BLaER1 (cell line): Measurements from ENCODE around the gene KCNJ6.
"Not testable (repeated sequence)": the region's sequence is repeated elsewhere in the genome, so short reads cannot be mapped to it uniquely, and the experiment has no call there.

ENCODE experiments used
- H3K27ac ChIP-seq: shearing (Covaris generic); formaldehyde crosslinking; 2 replicates; pipeline ENCODE4 v1.8.1; 2022
- H3K27me3 ChIP-seq: shearing (Covaris generic); formaldehyde crosslinking; 2 replicates; pipeline ENCODE4 v1.8.1; 2022
- H3K36me3 ChIP-seq: shearing (Covaris generic); formaldehyde crosslinking; 2 replicates; pipeline ENCODE4 v1.8.1; 2022
- H3K4me1 ChIP-seq: shearing (Covaris generic); formaldehyde crosslinking; 2 replicates; pipeline ENCODE4 v1.8.1; 2022
- H3K4me2 ChIP-seq: shearing (Covaris generic); formaldehyde crosslinking; 2 replicates; pipeline ENCODE4 v1.8.1; 2022
- H3K4me3 ChIP-seq: shearing (Covaris generic); formaldehyde crosslinking; 2 replicates; pipeline ENCODE4 v1.8.1; 2022
- H3K9ac ChIP-seq: shearing (Covaris generic); formaldehyde crosslinking; 2 replicates; pipeline ENCODE4 v1.8.1; 2022
- H3K9me3 ChIP-seq: shearing (Covaris generic); formaldehyde crosslinking; 2 replicates; pipeline ENCODE4 v1.8.1; 2022
- H4K20me1 ChIP-seq: shearing (Covaris generic); formaldehyde crosslinking; 2 replicates; pipeline ENCODE4 v1.8.1; 2022
- Cebpa-rat ChIP-seq: shearing (Covaris generic); IDR thresholded peaks from 2 replicates; pipeline ENCODE4 v1.8.1; 2022

KCNJ6 gene

GRCh38 chr21:37717534-37717933, 198.7 kb downstream of the KCNJ6 start:
- Histone ChIP-seq H4K20me1 (no peaks in the 10 kb centered on the region), H3K4me3 (no peak overlapping the region), H3K9ac (no peak overlapping the region), H3K9me3 (no peaks in the 10 kb centered on the region), H3K27ac (no peak overlapping the region), H3K4me2 (no peak overlapping the region), H3K4me1 (peaks cover 9% of the 10 kb centered on the region), H3K27me3 (no peaks in the 10 kb centered on the region), H3K36me3 (no peaks in the 10 kb centered on the region)
- TF ChIP-seq Cebpa-rat, result no peak

- H3K27me3 ChIP-seq, H3K9me3 ChIP-seq, H3K4me3 ChIP-seq, H3K4me2 ChIP-seq, H3K36me3 ChIP-seq, H3K27ac ChIP-seq, H3K9ac ChIP-seq, H4K20me1 ChIP-seq: not testable (repeated sequence)
- peaks cover 39% of the 10 kb centered on the region for H3K4me1 ChIP-seq
Measured at GRCh38 chr21:37712569-37712934, 203.7 kb downstream of the KCNJ6 start.

- no peaks in the 10 kb centered on the region for H3K27me3 ChIP-seq
- peak overlapping the region; percentile 78 for H3K27ac ChIP-seq
- no peak overlapping the region for H3K4me3 ChIP-seq
- no peaks in the 10 kb centered on the region for H3K9me3 ChIP-seq
- no peaks in the 10 kb centered on the region for H3K36me3 ChIP-seq
- no peaks in the 10 kb centered on the region for H4K20me1 ChIP-seq
- no peak for TF ChIP-seq Cebpa-rat
- H3K4me2 ChIP-seq, result peak overlapping the region; percentile 88
- H3K9ac ChIP-seq, result peak overlapping the region; percentile 51
- peaks cover 44% of the 10 kb centered on the region for H3K4me1 ChIP-seq
Measured at GRCh38 chr21:37711836-37712568, 204.3 kb downstream of the KCNJ6 start.

- Histone ChIP-seq H3K4me2 (peak overlapping the region; percentile 88), H3K9me3 (no peaks in the 10 kb centered on the region), H3K4me3 (peak overlapping the region; percentile 37; the same call in 1 of the 2 replicates), H3K27me3 (no peaks in the 10 kb centered on the region), H3K27ac (peak overlapping the region; percentile 78), H3K36me3 (no peaks in the 10 kb centered on the region), H3K4me1 (peaks cover 46% of the 10 kb centered on the region), H3K9ac (peak overlapping the region; percentile 51), H4K20me1 (no peaks in the 10 kb centered on the region)
- no peak for TF ChIP-seq Cebpa-rat
Measured at GRCh38 chr21:37711286-37711829, 204.9 kb downstream of the KCNJ6 start.

GRCh38 chr21:37710546-37711285, 205.5 kb downstream of the KCNJ6 start:
- H3K9ac ChIP-seq, result peak overlapping the region; percentile 51
- no peaks in the 10 kb centered on the region for H4K20me1 ChIP-seq
- no peaks in the 10 kb centered on the region for H3K9me3 ChIP-seq
- no peak for TF ChIP-seq Cebpa-rat
- no peaks in the 10 kb centered on the region for H3K36me3 ChIP-seq
- no peaks in the 10 kb centered on the region for H3K27me3 ChIP-seq
- peak overlapping the region; percentile 37; the same call in 1 of the 2 replicates for H3K4me3 ChIP-seq
- peaks cover 49% of the 10 kb centered on the region for H3K4me1 ChIP-seq
- peak overlapping the region; percentile 78 for H3K27ac ChIP-seq
- H3K4me2 ChIP-seq, result peak overlapping the region; percentile 88

- Histone ChIP-seq H3K4me1 (peaks cover 56% of the 10 kb centered on the region), H3K36me3 (no peaks in the 10 kb centered on the region), H3K4me2 (peak overlapping the region; percentile 68), H4K20me1 (no peaks in the 10 kb centered on the region), H3K9ac (no peak overlapping the region), H3K27me3 (no peaks in the 10 kb centered on the region), H3K4me3 (no peak overlapping the region), H3K27ac (no peak overlapping the region), H3K9me3 (no peaks in the 10 kb centered on the region)
- no peak for TF ChIP-seq Cebpa-rat
Measured at GRCh38 chr21:37704751-37705150, 211.5 kb downstream of the KCNJ6 start.

GRCh38 chr21:37702241-37702640, 214.0 kb downstream of the KCNJ6 start:
- peaks cover 68% of the 10 kb centered on the region for H3K4me1 ChIP-seq
- H3K4me2 ChIP-seq, result no peak overlapping the region
- H3K9ac ChIP-seq, result no peak overlapping the region
- H3K9me3 ChIP-seq, result no peaks in the 10 kb centered on the region
- H3K27me3 ChIP-seq, result no peaks in the 10 kb centered on the region
- no peak overlapping the region for H3K27ac ChIP-seq
- H3K4me3 ChIP-seq, result no peak overlapping the region
- H4K20me1 ChIP-seq, result no peaks in the 10 kb centered on the region
- no peaks in the 10 kb centered on the region for H3K36me3 ChIP-seq
- no peak for TF ChIP-seq Cebpa-rat

GRCh38 chr21:37700641-37701202, 215.5 kb downstream of the KCNJ6 start:
- no peak for TF ChIP-seq Cebpa-rat
- Histone ChIP-seq H3K4me1 (peaks cover 66% of the 10 kb centered on the region), H4K20me1 (no peaks in the 10 kb centered on the region), H3K4me3 (no peak overlapping the region), H3K27me3 (no peaks in the 10 kb centered on the region), H3K36me3 (no peaks in the 10 kb centered on the region), H3K9me3 (0 out of 2 replicates have a peak, but pooled peaks cover 5% of the 10 kb centered on the region), H3K27ac (no peak overlapping the region), H3K4me2 (peak overlapping the region; percentile 57), H3K9ac (no peak overlapping the region)

- H3K27ac ChIP-seq, result no peak overlapping the region
- 0 out of 2 replicates have a peak, but pooled peaks cover 5% of the 10 kb centered on the region for H3K9me3 ChIP-seq
- H3K36me3 ChIP-seq, result no peaks in the 10 kb centered on the region
- H3K4me1 ChIP-seq, result peaks cover 64% of the 10 kb centered on the region
- no peaks in the 10 kb centered on the region for H3K27me3 ChIP-seq
- no peak overlapping the region for H3K4me3 ChIP-seq
- TF ChIP-seq Cebpa-rat, result no peak
- no peak overlapping the region for H3K9ac ChIP-seq
- H3K4me2 ChIP-seq, result peak overlapping the region; percentile 57; the same call in 1 of the 2 replicates
- no peaks in the 10 kb centered on the region for H4K20me1 ChIP-seq
Measured at GRCh38 chr21:37699024-37699775, 217.1 kb downstream of the KCNJ6 start.
